Measurements from ENCODE around the gene FAM168A. TPM values are rescaled to one million over a fixed set of nuclear protein-coding genes. Genes with fewer than 3 reads are reported as not detected.

The FAM168A gene
- polyA plus RNA-seq, 3 donors from 2014 or later, result 1.3 to 3.1 (median 1.3) TPM

GRCh38 chr11:73625696-73626318 lies 27.9 kb upstream of the FAM168A start:
- peak overlapping the region in 1 of 5 donors; percentile 44 for H3K4me3 Mint-ChIP-seq
- peak; percentile 45 to 57 (median 46) for DNase-seq
- H3K9me3 Mint-ChIP-seq, result no peaks in the 10 kb centered on the region
- no peaks in the 10 kb centered on the region for H3K36me3 Mint-ChIP-seq
- H3K4me1 Mint-ChIP-seq, result peaks cover 0 to 2% of the 10 kb centered on the region in 2 donors
- peaks cover 5 to 9% (median 9%) of the 10 kb centered on the region in 3 donors for H3K27me3 Mint-ChIP-seq (ENCODE audit: low read depth in 3 of 3)
- no peak overlapping the region for H3K27ac Mint-ChIP-seq

GRCh38 chr11:73623686-73624085 lies 25.8 kb upstream of the FAM168A start:
- H3K4me3 Mint-ChIP-seq, result no peak overlapping the region
- H3K36me3 Mint-ChIP-seq, result no peaks in the 10 kb centered on the region
- no peak overlapping the region for H3K27ac Mint-ChIP-seq
- peaks cover 5 to 11% (median 7%) of the 10 kb centered on the region in 3 donors for H3K27me3 Mint-ChIP-seq (ENCODE audit: low read depth in 3 of 3)
- DNase-seq, result no peak
- no peaks in the 10 kb centered on the region for H3K9me3 Mint-ChIP-seq
- H3K4me1 Mint-ChIP-seq, result peaks cover 0 to 2% of the 10 kb centered on the region in 2 donors

- H3K27me3 Mint-ChIP-seq (ENCODE audit: low read depth in 3 of 3), result peaks cover 5 to 11% (median 7%) of the 10 kb centered on the region in 3 donors
- no peak overlapping the region for H3K27ac Mint-ChIP-seq
Measured at GRCh38 chr11:73622926-73623593, 25.1 kb upstream of the FAM168A start.

GRCh38 chr11:73614591-73614990 lies 16.7 kb upstream of the FAM168A start:
- Mint-ChIP-seq H3K4me3 (no peak overlapping the region), H3K36me3 (no peaks in the 10 kb centered on the region), H3K9me3 (no peaks in the 10 kb centered on the region), H3K27ac (no peak overlapping the region), H3K4me1 (no peaks in the 10 kb centered on the region), H3K27me3 (ENCODE audit: low read depth in 3 of 3) (peaks cover 0 to 5% (median 4%) of the 10 kb centered on the region in 3 donors)
- no peak for DNase-seq

More at GRCh38 chr11:73622926-73623593, 25.1 kb upstream of the FAM168A start:
- Mint-ChIP-seq H3K36me3 (no peaks in the 10 kb centered on the region), H3K9me3 (no peaks in the 10 kb centered on the region), H3K4me3 (no peak overlapping the region), H3K4me1 (peaks cover 0 to 2% of the 10 kb centered on the region in 2 donors)
- DNase-seq, result no peak

DNA sequence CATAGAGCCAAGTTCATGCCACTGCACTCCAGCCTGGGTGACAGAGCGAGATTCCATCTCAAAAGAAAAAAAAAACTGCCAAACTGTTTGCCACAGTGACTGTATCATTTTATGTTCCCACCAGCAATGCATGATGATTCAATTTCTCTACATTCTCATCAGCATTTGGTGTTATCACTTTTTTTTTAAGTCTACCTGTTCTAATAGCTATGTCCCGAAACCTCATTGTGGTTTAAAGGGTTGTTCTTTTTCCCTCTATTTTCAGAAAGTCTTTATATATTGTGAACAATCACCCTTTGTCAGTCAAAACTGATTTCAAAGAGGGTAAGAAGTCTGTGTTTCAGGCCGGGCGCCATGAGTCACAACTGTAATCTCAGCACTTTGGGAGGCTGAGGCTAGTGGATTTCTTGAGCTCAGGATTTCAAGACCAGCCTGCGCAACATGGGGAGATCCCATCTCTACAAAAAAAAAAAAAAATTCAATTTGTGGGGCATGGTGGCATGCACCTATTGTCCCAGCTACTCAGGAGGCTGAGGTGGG lies 14.8 kb upstream of the FAM168A start:
- Mint-ChIP-seq H3K4me3 (no peak overlapping the region), H3K27ac (no peak overlapping the region), H3K27me3 (ENCODE audit: low read depth in 3 of 3) (peaks cover 0 to 4% (median 3%) of the 10 kb centered on the region in 3 donors), H3K4me1 (no peaks in the 10 kb centered on the region), H3K9me3 (no peaks in the 10 kb centered on the region), H3K36me3 (no peaks in the 10 kb centered on the region)
- no peak for DNase-seq

DNA sequence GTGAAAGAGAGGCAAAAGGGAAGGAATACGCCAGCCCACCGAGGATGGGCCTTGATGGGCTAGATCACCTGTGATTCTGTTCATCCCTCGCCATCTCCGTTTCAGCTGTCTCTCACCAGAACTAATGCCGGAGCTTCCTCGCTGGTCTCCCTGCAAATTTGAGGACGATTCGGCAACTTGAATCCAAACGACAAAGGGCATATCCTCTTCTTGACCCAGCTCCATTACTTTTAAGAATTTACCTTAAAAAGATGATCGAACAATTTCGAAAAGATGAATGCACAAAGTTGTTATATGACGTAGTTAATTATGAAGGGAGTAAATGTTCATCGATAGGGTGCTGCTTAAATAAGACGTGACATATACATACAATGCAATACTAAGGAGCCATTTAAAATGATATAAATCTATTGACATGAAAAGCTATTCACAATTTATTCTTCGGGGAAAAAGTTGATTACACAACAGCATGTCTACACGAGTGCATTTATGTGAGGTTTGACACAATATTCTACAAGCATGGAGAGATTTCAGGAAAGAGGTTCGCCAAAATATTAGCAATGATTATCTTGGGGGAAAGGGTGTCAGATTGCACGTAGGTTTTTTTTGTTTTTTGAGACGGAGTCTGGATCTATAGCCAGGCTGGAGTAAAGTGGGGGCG lies 937 bp upstream of the FAM168A start:
- peaks cover 8 to 16% (median 12%) of the 10 kb centered on the region in 3 donors for H3K27me3 Mint-ChIP-seq (ENCODE audit: low read depth in 3 of 3)
- H3K4me3 Mint-ChIP-seq, result peak overlapping the region; percentile 91 to 98 (median 96)
- H3K4me1 Mint-ChIP-seq, result peaks cover 26 to 43% of the 10 kb centered on the region in 2 donors

DNA sequence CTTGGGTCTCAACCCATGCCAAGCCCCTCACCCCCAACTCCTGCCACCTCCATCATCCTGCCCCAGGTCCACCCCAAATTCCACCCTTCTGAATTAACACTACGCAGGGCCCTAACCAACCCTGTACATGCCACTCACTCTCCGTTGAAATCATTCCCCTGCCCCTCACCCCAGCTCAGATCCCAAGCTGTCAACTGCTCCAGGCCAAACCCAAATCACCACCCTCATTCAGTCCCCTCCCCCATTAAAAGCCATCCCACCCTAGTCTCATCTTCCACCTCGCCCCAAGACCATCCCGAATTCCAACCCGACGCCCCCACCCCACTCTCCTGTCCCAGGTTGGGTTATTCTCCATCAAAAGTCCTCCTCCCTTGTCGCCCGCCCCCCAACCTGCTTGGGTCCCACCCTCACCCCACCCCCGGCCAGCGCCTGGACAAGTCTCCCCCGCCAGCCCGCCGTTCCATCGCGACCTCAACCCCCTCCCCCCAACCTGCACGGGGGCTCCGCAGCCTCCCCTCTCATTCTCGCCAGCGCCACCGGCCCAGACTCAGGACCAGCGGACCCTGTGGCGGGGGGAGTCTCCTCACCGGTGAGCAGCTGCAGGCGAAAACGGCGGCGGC lies 466 bp downstream of the FAM168A start:
- DNase-seq, result no peak
- peaks cover 26 to 43% of the 10 kb centered on the region in 2 donors for H3K4me1 Mint-ChIP-seq
- peak overlapping the region; percentile 13 to 95 (median 90) for H3K27ac Mint-ChIP-seq
- peak overlapping the region; percentile 91 to 98 (median 96) for H3K4me3 Mint-ChIP-seq
- no peaks in the 10 kb centered on the region for H3K36me3 Mint-ChIP-seq
- no peaks in the 10 kb centered on the region for H3K9me3 Mint-ChIP-seq
- peaks cover 8 to 16% (median 12%) of the 10 kb centered on the region in 3 donors for H3K27me3 Mint-ChIP-seq (ENCODE audit: low read depth in 3 of 3)

More for the DNA sequence above, 937 bp upstream of the FAM168A start:
- no peaks in the 10 kb centered on the region for H3K9me3 Mint-ChIP-seq
- DNase-seq, result no peak
- H3K27ac Mint-ChIP-seq, result peak overlapping the region; percentile 87 to 95 (median 92)
- no peaks in the 10 kb centered on the region for H3K36me3 Mint-ChIP-seq

DNA sequence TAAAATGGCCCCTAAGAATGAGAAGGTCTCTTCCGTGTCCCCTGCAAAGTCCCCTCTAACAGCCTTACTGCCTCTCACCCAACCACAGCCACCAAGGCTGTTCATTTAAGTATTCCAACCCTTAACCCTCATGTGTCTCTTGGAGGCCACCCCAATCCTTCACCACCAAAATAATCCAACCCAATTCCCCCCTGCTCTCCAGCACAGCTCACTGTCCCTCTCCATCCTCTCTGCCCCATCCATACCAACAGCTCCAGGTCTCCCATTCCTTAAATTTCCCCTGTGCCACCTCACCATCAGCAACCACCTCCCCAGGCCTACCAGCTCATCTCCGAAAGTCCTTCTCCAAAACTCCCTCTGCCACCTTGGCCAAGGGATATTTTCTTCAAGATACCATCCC lies 1.4 kb downstream of the FAM168A start:
- H3K9me3 Mint-ChIP-seq, result no peaks in the 10 kb centered on the region
- peak overlapping the region in 5 of 6 donors; percentile 64 to 88 (median 81) for H3K27ac Mint-ChIP-seq

DNA sequence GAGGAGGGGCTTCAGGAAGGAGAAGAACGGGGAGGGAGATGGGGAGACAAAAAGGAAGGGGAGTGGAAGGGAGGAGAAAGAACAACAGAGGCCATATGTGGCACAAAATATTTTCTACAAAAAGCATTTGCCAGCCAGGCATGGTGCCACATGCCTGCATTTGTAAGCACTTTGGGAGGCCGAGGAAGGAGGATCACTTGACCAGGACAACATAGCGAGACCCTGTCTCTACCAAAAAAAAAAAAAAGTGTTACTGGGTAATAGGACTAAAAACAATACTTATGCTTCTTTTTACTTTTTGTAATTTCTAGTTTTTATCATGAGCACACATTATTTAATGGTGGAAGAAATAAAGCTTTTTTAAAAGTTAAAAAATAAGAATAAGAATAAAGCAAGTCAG lies 5.3 kb downstream of the FAM168A start:
- no peak overlapping the region for H3K27ac Mint-ChIP-seq
- H3K4me1 Mint-ChIP-seq, result peaks cover 25 to 39% of the 10 kb centered on the region in 2 donors
- H3K36me3 Mint-ChIP-seq, result no peaks in the 10 kb centered on the region
- no peak for DNase-seq
- no peak overlapping the region for H3K4me3 Mint-ChIP-seq
- peaks cover 3 to 4% (median 3%) of the 10 kb centered on the region in 3 donors for H3K27me3 Mint-ChIP-seq (ENCODE audit: low read depth in 3 of 3)
- H3K9me3 Mint-ChIP-seq, result no peaks in the 10 kb centered on the region

More for the DNA sequence above, 1.4 kb downstream of the FAM168A start:
- Mint-ChIP-seq H3K36me3 (no peaks in the 10 kb centered on the region), H3K4me1 (peaks cover 26 to 43% of the 10 kb centered on the region in 2 donors), H3K27me3 (ENCODE audit: low read depth in 3 of 3) (peaks cover 8 to 16% (median 12%) of the 10 kb centered on the region in 3 donors), H3K4me3 (peak overlapping the region; percentile 91 to 98 (median 96))
- no peak for DNase-seq

DNA sequence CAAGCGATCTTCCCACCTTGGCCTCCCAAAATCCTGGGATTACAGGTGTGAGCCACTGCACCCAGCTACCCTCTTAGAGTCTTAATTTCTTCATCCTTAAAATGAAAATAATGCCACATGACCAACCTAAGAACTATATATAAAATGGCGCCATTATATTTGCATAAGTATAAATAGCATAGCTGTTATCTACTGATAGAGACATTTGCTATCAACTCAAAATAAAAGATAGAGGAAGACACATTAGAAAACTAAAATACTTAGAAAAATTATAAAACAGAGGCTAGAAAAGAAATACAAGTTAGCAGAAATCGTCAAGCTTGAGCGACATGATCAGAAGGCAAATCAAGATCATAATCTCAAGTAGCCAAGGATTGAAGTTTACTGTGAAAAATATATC lies 6.2 kb downstream of the FAM168A start:
- DNase-seq, result no peak
- no peaks in the 10 kb centered on the region for H3K36me3 Mint-ChIP-seq
- H3K4me1 Mint-ChIP-seq, result peaks cover 19 to 32% of the 10 kb centered on the region in 2 donors
- H3K4me3 Mint-ChIP-seq, result no peak overlapping the region
- no peaks in the 10 kb centered on the region for H3K27me3 Mint-ChIP-seq (ENCODE audit: low read depth in 3 of 3)
- no peaks in the 10 kb centered on the region for H3K9me3 Mint-ChIP-seq
- H3K27ac Mint-ChIP-seq, result no peak overlapping the region

- no peaks in the 10 kb centered on the region for H3K27me3 Mint-ChIP-seq (ENCODE audit: low read depth in 3 of 3)
- H3K36me3 Mint-ChIP-seq, result no peaks in the 10 kb centered on the region
- H3K4me1 Mint-ChIP-seq, result peaks cover 13 to 30% of the 10 kb centered on the region in 2 donors
- H3K27ac Mint-ChIP-seq, result no peak overlapping the region
- no peaks in the 10 kb centered on the region for H3K9me3 Mint-ChIP-seq
- no peak for DNase-seq
- H3K4me3 Mint-ChIP-seq, result no peak overlapping the region
Measured at GRCh38 chr11:73590991-73591390, 6.9 kb downstream of the FAM168A start.

DNA sequence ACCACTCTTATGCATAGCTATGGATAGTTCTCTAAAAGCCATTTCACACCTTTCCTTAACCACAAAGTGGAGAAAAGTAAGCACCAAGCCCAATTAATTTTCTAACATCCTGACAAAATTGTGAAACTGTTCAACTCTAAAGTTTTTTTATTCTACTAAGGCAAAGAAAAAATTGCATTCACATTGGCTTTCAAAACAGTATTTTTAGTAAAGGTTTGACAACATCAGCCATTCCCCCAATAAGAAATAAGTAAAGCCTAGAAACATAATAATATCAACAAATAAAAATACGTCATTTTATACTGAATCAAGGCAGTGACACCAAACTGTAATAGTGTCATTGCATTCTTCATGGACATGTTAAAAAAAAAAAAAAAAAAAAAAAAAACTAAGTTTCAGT lies 11.1 kb downstream of the FAM168A start:
- H3K27ac Mint-ChIP-seq, result no peak overlapping the region
- no peak overlapping the region for H3K4me3 Mint-ChIP-seq
- H3K27me3 Mint-ChIP-seq (ENCODE audit: low read depth in 3 of 3), result no peaks in the 10 kb centered on the region
- H3K36me3 Mint-ChIP-seq, result peaks cover 0 to 4% (median 0%) of the 10 kb centered on the region in 3 donors
- H3K4me1 Mint-ChIP-seq, result peaks cover 15 to 18% of the 10 kb centered on the region in 2 donors
- no peak for DNase-seq
- no peaks in the 10 kb centered on the region for H3K9me3 Mint-ChIP-seq

- H3K4me3 Mint-ChIP-seq, result no peak overlapping the region
- H3K4me1 Mint-ChIP-seq, result peaks cover 15 to 18% of the 10 kb centered on the region in 2 donors
- peak overlapping the region in 1 of 6 donors; percentile 32 for H3K27ac Mint-ChIP-seq
- H3K36me3 Mint-ChIP-seq, result peaks cover 0 to 4% (median 0%) of the 10 kb centered on the region in 3 donors
- no peak for DNase-seq
- no peaks in the 10 kb centered on the region for H3K27me3 Mint-ChIP-seq (ENCODE audit: low read depth in 3 of 3)
- no peaks in the 10 kb centered on the region for H3K9me3 Mint-ChIP-seq
Measured at GRCh38 chr11:73585834-73586575, 11.9 kb downstream of the FAM168A start.
